ENCODE measurements around the gene ZP2.
"Not testable (repeated sequence)": the region's sequence is repeated elsewhere in the genome, so short reads cannot be mapped to it uniquely, and the experiment has no call there.

Gene ZP2

DNA sequence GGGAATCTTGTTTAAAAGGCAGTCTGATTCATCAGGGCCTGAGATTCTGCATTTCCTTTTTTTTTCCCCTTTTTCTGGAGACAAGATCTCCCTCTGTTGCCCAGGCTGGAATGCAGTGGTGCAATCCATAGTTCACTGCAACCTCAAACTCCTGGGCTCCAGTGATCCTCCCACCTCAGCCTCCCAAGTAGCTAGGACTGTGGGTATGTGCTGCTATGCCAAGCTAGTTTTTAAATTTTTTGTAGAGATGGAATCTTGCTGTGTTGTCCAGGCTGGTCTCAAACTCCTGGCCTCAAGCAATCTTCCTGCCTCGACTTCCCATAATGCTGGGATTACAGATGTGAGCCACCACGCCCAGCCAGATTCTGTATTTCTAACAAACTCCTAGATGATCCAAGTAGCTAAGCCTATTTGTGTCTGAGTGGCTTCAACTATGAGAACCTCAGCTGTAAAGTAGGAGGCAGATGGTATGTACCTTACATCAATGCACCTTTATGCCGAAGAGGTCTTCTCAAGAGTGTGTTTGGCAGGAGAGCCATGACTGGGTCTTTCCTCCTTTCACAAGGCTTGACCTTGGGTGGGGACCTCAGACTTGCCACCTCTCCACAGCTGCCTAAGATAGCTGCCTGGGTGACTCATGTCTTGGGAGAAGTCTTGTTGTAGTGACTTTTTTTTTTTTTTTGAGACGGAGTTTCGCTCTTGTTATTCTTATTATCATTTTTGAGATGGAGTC lies 42.0 kb downstream of the ZP2 start:
- no peak for DNase-seq

GRCh38 chr16:21167929-21168602 lies 43.3 kb downstream of the ZP2 start:
- DNase-seq: no peak

- DNase-seq: no peak
Observed at GRCh38 chr16:21167360-21167759, 44.0 kb downstream of the ZP2 start.

- no peak for DNase-seq
Observed at GRCh38 chr16:21166561-21166961, 44.8 kb downstream of the ZP2 start.

- no peak for DNase-seq
Observed at GRCh38 chr16:21164521-21165168, 46.7 kb downstream of the ZP2 start.

DNA sequence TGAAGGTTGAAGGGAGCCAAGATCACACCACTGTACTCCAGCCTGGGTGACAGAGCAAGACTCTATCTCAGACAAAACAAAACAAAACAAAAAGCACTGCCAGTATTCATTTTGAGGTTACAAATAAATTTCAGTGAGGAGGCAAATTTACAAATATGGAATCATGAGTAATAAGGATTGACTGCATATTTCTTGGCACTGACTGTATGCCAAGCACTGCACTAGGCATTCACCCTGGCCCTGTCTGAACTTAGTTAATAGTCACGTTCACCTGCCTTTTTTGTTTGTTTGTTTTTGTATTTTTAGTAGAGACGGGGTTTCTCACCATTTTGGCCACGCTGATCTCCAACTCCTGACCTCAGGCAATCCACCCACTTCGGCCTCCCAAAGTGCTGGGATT lies 47.8 kb downstream of the ZP2 start:
- DNase-seq: no peak

- no peak for DNase-seq
Observed at GRCh38 chr16:21162661-21163151, 48.7 kb downstream of the ZP2 start.

DNA sequence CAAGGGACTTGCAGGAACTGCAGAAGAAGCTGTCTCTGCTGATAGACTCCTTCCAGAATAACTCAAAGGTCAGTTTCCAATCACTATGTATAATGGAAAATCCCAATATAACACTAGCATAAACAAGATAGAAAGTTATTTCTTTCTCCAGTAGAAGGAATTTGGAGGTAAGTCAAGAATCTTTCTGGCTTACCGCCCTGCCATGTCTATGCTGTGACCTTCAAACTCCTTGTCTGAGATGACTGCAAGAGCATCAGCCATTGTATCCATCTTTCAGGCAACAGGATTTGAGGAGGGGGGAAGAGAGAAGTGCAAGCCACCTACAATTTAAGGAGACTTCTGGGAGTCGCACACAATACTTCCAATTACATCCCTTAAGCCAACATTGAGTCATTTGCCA lies 50.2 kb downstream of the ZP2 start:
- DNase-seq: no peak

- no peak for DNase-seq
Observed at GRCh38 chr16:21160276-21160675, 51.1 kb downstream of the ZP2 start.

DNA sequence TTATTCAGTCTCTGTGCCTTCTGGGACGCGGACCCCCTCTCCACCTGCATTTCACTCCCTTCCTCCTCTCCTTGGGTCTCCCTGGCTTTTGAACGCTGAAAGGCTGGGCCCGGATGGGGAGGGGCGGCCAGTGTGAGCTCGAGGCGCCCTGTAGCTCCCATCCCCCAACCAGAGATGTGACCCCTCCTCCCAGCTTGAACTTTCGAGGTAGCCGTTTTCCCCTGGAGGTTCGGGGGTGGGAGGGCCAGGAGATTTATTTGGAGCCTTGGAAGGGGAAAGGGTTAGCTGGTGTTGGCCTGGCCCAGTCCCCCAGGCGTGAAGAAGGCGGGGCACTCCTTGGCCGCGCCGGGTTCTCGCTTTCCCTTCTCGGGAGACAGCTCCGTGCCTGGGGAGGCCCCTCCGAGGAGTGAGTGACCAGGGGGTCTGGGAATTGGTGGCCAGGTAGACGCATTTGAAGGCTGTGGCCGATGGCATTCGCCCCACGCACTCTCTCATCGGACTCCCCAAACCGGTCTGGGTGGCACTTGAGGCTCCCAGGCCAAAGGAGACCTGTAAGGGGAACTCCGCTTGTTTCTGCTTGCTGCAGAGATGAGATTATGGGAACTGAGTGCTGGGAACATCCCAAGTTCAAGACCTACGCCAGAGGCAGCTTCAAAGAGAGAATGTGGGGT lies 52.0 kb downstream of the ZP2 start:
- DNase-seq: peak; percentile 68

GRCh38 chr16:21158208-21159110 lies 52.9 kb downstream of the ZP2 start, which contains the start of gene LDAF1:
Gene LDAF1 (plus strand): TSS chr16:21158674. CDS start chr16:21161183, 2,509 bp downstream.
- DNase-seq: peak; percentile 92

- DNase-seq: no peak
Observed at GRCh38 chr16:21157632-21158031, 53.7 kb downstream of the ZP2 start.

DNA sequence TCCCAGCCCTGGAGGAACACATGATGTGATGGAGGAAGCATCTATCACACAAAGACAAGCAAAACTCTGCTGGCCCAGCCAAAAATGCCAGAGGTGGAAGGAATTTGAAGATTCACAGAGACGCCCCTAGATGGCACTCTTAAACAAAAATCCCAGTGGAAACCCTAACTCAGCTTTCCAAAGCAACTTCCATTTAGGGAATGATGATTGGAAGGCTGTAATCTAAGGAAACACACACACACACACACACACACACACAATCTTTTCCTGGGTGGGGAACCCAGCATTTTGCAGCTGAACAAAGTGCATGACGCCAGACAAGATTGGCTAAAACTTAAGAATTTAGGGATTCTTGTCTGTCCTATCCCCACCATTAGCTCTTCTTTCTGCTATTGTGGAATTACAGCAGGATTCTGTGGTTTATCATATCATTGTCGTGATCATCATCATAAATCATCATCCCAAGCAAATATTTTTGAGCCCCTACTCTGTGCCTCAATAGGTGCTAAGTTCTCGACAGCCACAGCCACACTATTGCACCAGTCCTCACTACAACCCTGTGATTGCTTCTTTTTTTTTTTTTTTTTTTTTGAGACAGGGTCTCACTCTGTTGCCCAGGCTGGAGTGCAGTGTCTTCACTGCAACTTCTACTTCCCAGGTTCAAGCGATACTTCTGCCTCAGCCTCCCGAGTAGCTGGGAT lies 54.5 kb downstream of the ZP2 start:
- DNase-seq: peak; percentile 63

DNA sequence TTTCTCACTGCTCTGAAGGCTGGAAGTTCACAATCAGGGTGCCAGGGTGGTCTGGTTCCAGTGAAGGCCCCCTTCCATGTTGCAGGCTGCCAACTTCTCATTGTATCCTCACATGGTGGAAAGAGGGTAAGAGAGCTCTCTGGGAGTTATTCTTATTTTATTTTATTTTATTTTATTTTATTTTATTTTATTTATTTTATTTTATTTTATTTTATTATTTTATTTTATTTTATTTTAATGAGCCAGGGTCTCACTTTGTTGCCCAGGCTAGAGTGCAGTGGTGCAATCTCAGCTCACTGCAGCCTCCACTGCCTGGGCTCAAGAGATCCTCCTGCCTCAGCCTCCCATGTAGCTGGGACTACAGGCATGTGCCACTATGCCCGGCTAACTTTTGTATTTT lies 55.4 kb downstream of the ZP2 start:
- DNase-seq: not testable (repeated sequence)

- not testable (repeated sequence) for DNase-seq
Observed at GRCh38 chr16:21153124-21153729, 58.1 kb downstream of the ZP2 start.

- DNase-seq: not testable (repeated sequence)
Observed at GRCh38 chr16:21152160-21153030, 59.0 kb downstream of the ZP2 start.

- no peak for DNase-seq
Observed at GRCh38 chr16:21150375-21151001, 60.9 kb downstream of the ZP2 start, which contains the start of gene DNAH3. Gene DNAH3 (minus strand): TSS chr16:21150846. CDS start chr16:21150319, 527 bp downstream.

All from OCI-M1 (cell line).